ENCODE measurements around the gene API5.
A peak's percentile ranks its signal among the peaks of the same experiment; 100 is the strongest.

Gene API5

GRCh38 chr11:43311791-43312607 lies at the start of gene API5:
TSS of gene API5 (plus strand) at chr11:43311996. CDS start at chr11:43312128, 132 bp downstream.
- peak within 1 kb of the TSS; percentile 93 for H3K27ac Mint-ChIP-seq
- peak within 1 kb of the TSS; percentile 89 for H3K4me3 Mint-ChIP-seq
- peaks cover 24% of the 10 kb centered on the region for H3K4me1 Mint-ChIP-seq
- H3K9me3 Mint-ChIP-seq = no peaks in the 10 kb centered on the region
- H3K27me3 Mint-ChIP-seq = no peaks in the 10 kb centered on the region
- DNase-seq (ENCODE audit: low spot score in 2 of 2) = peak; percentile 86 to 88
- no peaks in the 10 kb centered on the region for H3K36me3 Mint-ChIP-seq
- ATAC-seq (ENCODE audit: low read depth) = peak; percentile 95

- H3K36me3 Mint-ChIP-seq = no peaks in the 10 kb centered on the region
- H3K4me1 Mint-ChIP-seq = peaks cover 2% of the 10 kb centered on the region
- peaks cover 12% of the 10 kb centered on the region for H3K27me3 Mint-ChIP-seq
- H3K4me3 Mint-ChIP-seq = no peak overlapping the region
- ATAC-seq (ENCODE audit: low read depth) = no peak
- H3K27ac Mint-ChIP-seq = no peak overlapping the region
- peaks cover 3% of the 10 kb centered on the region for H3K9me3 Mint-ChIP-seq
- no peak for DNase-seq (ENCODE audit: low spot score in 2 of 2)
Measured at GRCh38 chr11:43267856-43268580, 43.8 kb upstream of the API5 start.

DNA sequence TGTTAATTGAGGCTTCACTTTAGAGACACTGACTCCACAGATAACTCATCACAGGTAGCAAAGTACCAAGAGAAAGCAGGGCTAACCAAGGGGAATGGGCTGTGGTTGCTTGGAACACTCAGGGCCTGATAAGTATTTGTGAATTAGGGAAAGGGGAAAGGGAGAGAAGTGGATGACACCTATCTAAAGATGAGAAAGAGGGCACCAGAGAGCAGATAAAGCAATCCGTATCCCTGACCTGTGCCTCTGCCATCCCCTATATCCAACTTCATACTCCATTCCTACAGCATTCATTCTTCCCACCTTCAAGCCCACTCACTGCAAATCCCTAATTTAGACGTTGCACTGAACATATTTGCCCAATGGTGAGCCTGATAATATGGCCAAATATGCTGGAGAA lies 43.0 kb upstream of the API5 start:
- DNase-seq (ENCODE audit: low spot score in 2 of 2) (no peak), ATAC-seq (ENCODE audit: low read depth) (no peak)
- Mint-ChIP-seq H3K4me1 (peaks cover 2% of the 10 kb centered on the region), H3K27me3 (peaks cover 12% of the 10 kb centered on the region), H3K36me3 (no peaks in the 10 kb centered on the region), H3K27ac (no peak overlapping the region), H3K9me3 (peaks cover 4% of the 10 kb centered on the region), H3K4me3 (no peak overlapping the region)

DNA sequence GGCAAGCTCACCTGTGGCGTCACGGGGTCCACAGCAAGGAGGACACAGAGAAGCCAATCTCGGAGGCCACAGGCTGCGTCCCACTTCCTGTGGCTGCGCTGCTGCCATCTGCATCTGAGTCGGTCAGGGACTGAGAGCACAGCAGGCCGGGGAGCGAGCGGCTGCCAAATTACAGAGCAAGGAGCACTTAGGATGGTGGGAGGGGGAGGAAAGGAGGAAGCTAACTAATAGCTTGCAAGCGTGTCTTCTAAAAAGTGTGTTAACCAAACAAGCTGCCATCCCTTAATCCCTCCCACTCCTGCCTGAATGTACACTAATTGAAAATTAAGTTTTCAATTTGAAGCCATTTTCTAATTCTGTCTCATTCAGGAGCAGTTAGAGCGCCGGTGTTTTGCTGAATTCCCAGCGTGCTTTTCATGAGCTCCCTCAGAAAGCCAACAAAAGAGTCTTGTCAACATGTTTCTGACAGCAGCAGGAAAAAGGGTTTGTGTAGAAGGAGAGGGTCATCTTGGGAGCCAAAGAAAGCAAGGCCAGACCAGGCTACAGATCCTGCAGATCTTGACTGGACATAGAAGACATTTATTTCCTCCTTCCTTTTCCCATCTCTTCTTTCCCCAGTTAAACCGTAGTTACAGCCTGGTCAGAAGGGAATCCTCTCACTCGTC lies 42.4 kb upstream of the API5 start:
- Mint-ChIP-seq H3K36me3 (peaks cover 3% of the 10 kb centered on the region), H3K4me1 (peaks cover 2% of the 10 kb centered on the region), H3K27me3 (peaks cover 10% of the 10 kb centered on the region), H3K9me3 (peaks cover 8% of the 10 kb centered on the region), H3K27ac (no peak overlapping the region), H3K4me3 (no peak overlapping the region)
- DNase-seq (ENCODE audit: low spot score in 2 of 2) = no peak
- ATAC-seq (ENCODE audit: low read depth) = no peak

DNA sequence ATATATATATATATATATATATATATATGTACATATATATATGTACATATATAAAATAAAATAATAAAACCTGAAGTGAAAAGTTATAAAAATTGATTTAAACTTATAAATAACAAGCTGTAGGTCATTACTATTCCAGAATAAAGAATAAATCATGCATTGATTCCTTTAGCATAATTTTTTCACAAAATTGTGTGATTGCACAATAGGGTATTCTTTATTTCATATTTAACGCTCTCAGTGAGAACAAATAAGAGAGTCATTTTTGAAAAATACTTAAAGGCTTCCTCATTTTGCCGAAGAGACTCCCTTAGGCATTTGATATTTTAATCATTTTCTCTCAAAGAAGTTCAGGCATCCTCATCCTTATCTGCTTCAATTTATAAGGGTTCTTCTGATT lies 41.3 kb upstream of the API5 start:
- Mint-ChIP-seq H3K27me3 (peaks cover 8% of the 10 kb centered on the region), H3K36me3 (peaks cover 3% of the 10 kb centered on the region), H3K9me3 (peaks cover 8% of the 10 kb centered on the region), H3K4me1 (peaks cover 2% of the 10 kb centered on the region), H3K27ac (no peak overlapping the region), H3K4me3 (no peak overlapping the region)
- no peak for ATAC-seq (ENCODE audit: low read depth)
- no peak for DNase-seq (ENCODE audit: low spot score in 2 of 2)

GRCh38 chr11:43278193-43278956 lies 33.4 kb upstream of the API5 start:
- Mint-ChIP-seq H3K4me3 (no peak overlapping the region), H3K27ac (no peak overlapping the region), H3K36me3 (peaks cover 3% of the 10 kb centered on the region), H3K27me3 (peaks cover 4% of the 10 kb centered on the region), H3K4me1 (no peaks in the 10 kb centered on the region), H3K9me3 (peaks cover 5% of the 10 kb centered on the region)
- ATAC-seq (ENCODE audit: low read depth) = no peak
- no peak for DNase-seq (ENCODE audit: low spot score in 2 of 2)

DNA sequence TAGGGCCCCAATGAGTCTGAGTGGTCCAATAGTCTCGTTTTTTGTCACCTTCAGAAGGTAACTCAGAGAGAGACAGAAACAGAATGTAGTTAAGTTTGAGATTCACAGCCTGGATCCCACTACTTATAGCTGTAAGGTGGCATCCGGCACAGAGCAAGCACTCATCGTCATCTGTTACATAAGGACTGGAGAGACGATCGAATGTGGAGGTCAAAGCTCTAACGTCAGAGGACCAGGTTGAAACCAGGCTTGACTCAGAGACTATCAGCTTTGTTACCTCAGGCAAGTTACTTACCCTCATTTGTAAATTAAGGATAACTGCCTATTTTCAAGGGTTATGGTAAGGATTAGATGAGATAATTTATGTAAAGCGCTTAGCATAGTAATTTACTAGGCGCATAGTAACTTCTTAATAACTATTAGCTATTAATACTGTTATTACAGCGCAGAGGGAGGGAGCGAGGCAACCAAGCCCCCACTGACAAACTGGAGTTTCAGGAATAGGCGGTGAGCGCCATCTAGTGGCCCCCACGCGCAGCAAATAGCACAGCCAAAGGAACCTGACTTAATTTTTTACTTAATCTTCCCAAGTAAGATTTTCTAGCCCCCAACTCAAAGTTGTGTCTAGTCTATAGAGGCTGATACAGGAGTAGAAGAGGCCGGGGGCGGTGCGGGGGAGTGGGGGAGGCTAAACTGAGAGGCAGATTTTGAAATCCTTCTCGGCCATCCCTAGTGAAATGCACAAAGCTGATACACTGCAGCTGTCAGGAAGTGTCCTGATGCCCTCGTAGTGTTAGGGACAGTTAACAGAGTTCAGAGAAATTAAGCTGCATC lies 29.0 kb upstream of the API5 start:
- H3K4me1 Mint-ChIP-seq = no peaks in the 10 kb centered on the region
- no peak overlapping the region for H3K27ac Mint-ChIP-seq
- no peak overlapping the region for H3K4me3 Mint-ChIP-seq
- peak; percentile 46 for ATAC-seq (ENCODE audit: low read depth)
- H3K27me3 Mint-ChIP-seq = peaks cover 12% of the 10 kb centered on the region
- no peaks in the 10 kb centered on the region for H3K9me3 Mint-ChIP-seq
- no peaks in the 10 kb centered on the region for H3K36me3 Mint-ChIP-seq
- DNase-seq (ENCODE audit: low spot score in 2 of 2) = peak; percentile 10 to 30

GRCh38 chr11:43285826-43286225 lies 26.0 kb upstream of the API5 start:
- ATAC-seq (ENCODE audit: low read depth) = no peak
- Mint-ChIP-seq H3K27ac (no peak overlapping the region), H3K4me1 (no peaks in the 10 kb centered on the region), H3K9me3 (peaks cover 2% of the 10 kb centered on the region), H3K27me3 (peaks cover 8% of the 10 kb centered on the region), H3K4me3 (no peak overlapping the region), H3K36me3 (no peaks in the 10 kb centered on the region)
- DNase-seq (ENCODE audit: low spot score in 2 of 2) = no peak

- no peak for DNase-seq (ENCODE audit: low spot score in 2 of 2)
- H3K4me3 Mint-ChIP-seq = no peak overlapping the region
- peaks cover 9% of the 10 kb centered on the region for H3K9me3 Mint-ChIP-seq
- H3K36me3 Mint-ChIP-seq = no peaks in the 10 kb centered on the region
- peaks cover 14% of the 10 kb centered on the region for H3K27me3 Mint-ChIP-seq
- H3K27ac Mint-ChIP-seq = no peak overlapping the region
- no peak for ATAC-seq (ENCODE audit: low read depth)
- no peaks in the 10 kb centered on the region for H3K4me1 Mint-ChIP-seq
Measured at GRCh38 chr11:43289368-43289767, 22.4 kb upstream of the API5 start.

GRCh38 chr11:43298397-43298796 lies 13.4 kb upstream of the API5 start:
- DNase-seq (ENCODE audit: low spot score in 2 of 2) (no peak), ATAC-seq (ENCODE audit: low read depth) (peak; percentile 27)
- Mint-ChIP-seq H3K36me3 (no peaks in the 10 kb centered on the region), H3K4me3 (no peak overlapping the region), H3K4me1 (no peaks in the 10 kb centered on the region), H3K27me3 (peaks cover 6% of the 10 kb centered on the region), H3K27ac (no peak overlapping the region), H3K9me3 (peaks cover 11% of the 10 kb centered on the region)

DNA sequence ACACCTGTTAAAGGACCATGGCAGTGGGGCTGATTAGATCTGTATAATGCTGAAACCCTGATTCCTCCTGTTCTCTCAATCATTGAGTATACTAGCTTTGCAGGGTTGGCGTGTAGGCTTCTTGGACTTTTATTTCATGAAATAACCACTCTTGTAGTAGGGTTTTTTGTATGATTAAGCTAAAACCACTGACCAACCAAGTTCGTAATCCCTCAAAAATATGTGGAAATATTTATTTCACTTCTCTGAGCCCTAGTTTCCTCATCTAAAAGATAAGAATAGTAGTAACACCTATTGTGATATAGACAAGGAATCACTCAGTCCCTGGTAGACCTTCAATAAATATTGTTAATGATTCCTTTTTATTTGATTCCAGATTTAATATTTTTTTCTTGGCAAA lies 4.2 kb downstream of the API5 start:
- peaks cover 24% of the 10 kb centered on the region for H3K4me1 Mint-ChIP-seq
- peaks cover 2% of the 10 kb centered on the region for H3K36me3 Mint-ChIP-seq
- DNase-seq (ENCODE audit: low spot score in 2 of 2) (no peak), ATAC-seq (ENCODE audit: low read depth) (no peak)
- H3K9me3 Mint-ChIP-seq = no peaks in the 10 kb centered on the region
- H3K27me3 Mint-ChIP-seq = no peaks in the 10 kb centered on the region
- H3K4me3 Mint-ChIP-seq = no peak overlapping the region
- peak overlapping the region; percentile 3 for H3K27ac Mint-ChIP-seq

GRCh38 chr11:43316451-43316850 lies 4.7 kb downstream of the API5 start:
- Mint-ChIP-seq H3K4me3 (no peak overlapping the region), H3K27ac (peak overlapping the region; percentile 3), H3K36me3 (peaks cover 2% of the 10 kb centered on the region), H3K4me1 (peaks cover 23% of the 10 kb centered on the region), H3K27me3 (no peaks in the 10 kb centered on the region), H3K9me3 (no peaks in the 10 kb centered on the region)
- DNase-seq (ENCODE audit: low spot score in 2 of 2) (no peak), ATAC-seq (ENCODE audit: low read depth) (no peak)

- H3K36me3 Mint-ChIP-seq = peaks cover 42% of the 10 kb centered on the region
- no peak overlapping the region for H3K4me3 Mint-ChIP-seq
- no peak for ATAC-seq (ENCODE audit: low read depth)
- no peaks in the 10 kb centered on the region for H3K27me3 Mint-ChIP-seq
- H3K27ac Mint-ChIP-seq = no peak overlapping the region
- H3K4me1 Mint-ChIP-seq = no peaks in the 10 kb centered on the region
- H3K9me3 Mint-ChIP-seq = no peaks in the 10 kb centered on the region
- DNase-seq (ENCODE audit: low spot score in 2 of 2) = no peak
Measured at GRCh38 chr11:43327987-43328386, 16.2 kb downstream of the API5 start.
